Measurements from ENCODE around the gene CROT.

Gene CROT

GRCh38 chr7:87359366-87359765 is 13.9 kb downstream of the CROT start:
- no peak for DNase-seq (ENCODE audit: extremely low read depth, low read depth)
- no peak for TF ChIP-seq CTCF (IDR thresholded peaks at IDR 0.05; ENCODE audit: low read depth, low read length)

- TF ChIP-seq CTCF (IDR thresholded peaks at IDR 0.05; ENCODE audit: low read depth, low read length): no peak
- DNase-seq (ENCODE audit: extremely low read depth, low read depth): no peak
Observed at GRCh38 chr7:87361320-87361719, 15.9 kb downstream of the CROT start.

GRCh38 chr7:87363342-87363741 is 17.9 kb downstream of the CROT start:
- TF ChIP-seq CTCF (IDR thresholded peaks at IDR 0.05; ENCODE audit: low read depth, low read length): no peak
- DNase-seq (ENCODE audit: extremely low read depth, low read depth): no peak

GRCh38 chr7:87364246-87364645 is 18.8 kb downstream of the CROT start:
- DNase-seq (ENCODE audit: extremely low read depth, low read depth): no peak

GRCh38 chr7:87369216-87369615 is 23.8 kb downstream of the CROT start:
- no peak for DNase-seq (ENCODE audit: extremely low read depth, low read depth)
- TF ChIP-seq CTCF (IDR thresholded peaks at IDR 0.05; ENCODE audit: low read depth, low read length): no peak

More at GRCh38 chr7:87364246-87364645, 18.8 kb downstream of the CROT start:
- no peak for TF ChIP-seq CTCF (IDR thresholded peaks at IDR 0.05; ENCODE audit: low read depth, low read length)

GRCh38 chr7:87370660-87371180 is 25.3 kb downstream of the CROT start:
- TF ChIP-seq CTCF (IDR thresholded peaks at IDR 0.05; ENCODE audit: low read depth, low read length): no peak
- DNase-seq (ENCODE audit: extremely low read depth, low read depth): no peak

GRCh38 chr7:87375662-87376435 is 30.4 kb downstream of the CROT start:
- TF ChIP-seq CTCF (IDR thresholded peaks at IDR 0.05; ENCODE audit: low read depth, low read length): no peak
- DNase-seq (ENCODE audit: extremely low read depth, low read depth): no peak
